Immature natural killer cell (primary cell): Measurements from ENCODE around the gene DNAJC5. TPM values are rescaled to one million over a fixed set of nuclear protein-coding genes. Genes with fewer than 3 reads are reported as not detected.
A peak's percentile ranks its signal among the peaks of the same experiment; 100 is the strongest.

Source experiments
- DNase-seq, 3 donors: peaks; one replicate each; pipeline ENCODE4 v3.0.0; 2022; ENCODE audit warnings: mixed read lengths in 1 of 3
- H3K27ac Mint-ChIP-seq, 6 donors: one replicate each; pipeline ENCODE4 v1.8.0; 2020; ENCODE audit warnings: mixed read lengths in 6 of 6, mild to moderate bottlenecking in 5 of 6, inconsistent platforms in 4 of 6, moderate library complexity in 3 of 6
- H3K27me3 Mint-ChIP-seq, 3 donors: one replicate each; pipeline ENCODE4 v1.8.0; 2020 to 2021; ENCODE audit warnings: low read depth in 3 of 3, mild to moderate bottlenecking in 3 of 3, mixed read lengths in 3 of 3, moderate library complexity in 3 of 3, inconsistent platforms in 1 of 3
- H3K36me3 Mint-ChIP-seq, 3 donors: one replicate each; pipeline ENCODE4 v1.8.0; 2020; ENCODE audit warnings: mixed read lengths in 3 of 3, inconsistent platforms in 2 of 3, mild to moderate bottlenecking in 2 of 3
- H3K4me1 Mint-ChIP-seq, 2 donors: one replicate each; pipeline ENCODE4 v1.8.0; 2020; ENCODE audit warnings: inconsistent platforms in 2 of 2, mild to moderate bottlenecking in 2 of 2, mixed read lengths in 2 of 2, moderate library complexity in 1 of 2
- H3K4me3 Mint-ChIP-seq, 5 donors: one replicate each; pipeline ENCODE4 v1.8.0; 2020; ENCODE audit warnings: mild to moderate bottlenecking in 5 of 5, mixed read lengths in 5 of 5, inconsistent platforms in 3 of 5, moderate library complexity in 3 of 5
- H3K9me3 Mint-ChIP-seq, 6 donors: one replicate each; pipeline ENCODE4 v1.8.0; 2020; ENCODE audit warnings: mild to moderate bottlenecking in 6 of 6, mixed read lengths in 6 of 6, inconsistent platforms in 4 of 6, moderate library complexity in 3 of 6
- polyA plus RNA-seq, 3 donors: library from polyadenylated mRNA; unstranded; fragments of 300-500 nt; fragmentation: Illumina TruSeq; gene quantifications; one replicate each; pipeline ENCODE4 v1.2.3, GENCODE V29; 2021

The DNAJC5 gene
- polyA plus RNA-seq, 3 donors from 2014 or later = 1.4 to 8.2 (median 2.9) TPM

GRCh38 chr20:63895202-63895951 lies 451 bp downstream of the DNAJC5 start:
- peak overlapping the region; percentile 93 to 99 (median 98) for H3K27ac Mint-ChIP-seq
- DNase-seq = no peak
- peaks cover 43 to 47% of the 10 kb centered on the region in 2 donors for H3K4me1 Mint-ChIP-seq
- H3K36me3 Mint-ChIP-seq = no peaks in the 10 kb centered on the region
- no peaks in the 10 kb centered on the region for H3K9me3 Mint-ChIP-seq
- H3K4me3 Mint-ChIP-seq = peak overlapping the region; percentile 90 to 95 (median 94)
- H3K27me3 Mint-ChIP-seq = peaks cover 3 to 9% (median 8%) of the 10 kb centered on the region in 3 donors

GRCh38 chr20:63895952-63896263 lies 982 bp downstream of the DNAJC5 start:
- H3K4me1 Mint-ChIP-seq = peaks cover 46 to 53% of the 10 kb centered on the region in 2 donors
- no peaks in the 10 kb centered on the region for H3K9me3 Mint-ChIP-seq
- no peaks in the 10 kb centered on the region for H3K36me3 Mint-ChIP-seq
- peak overlapping the region; percentile 90 to 95 (median 94) for H3K4me3 Mint-ChIP-seq
- DNase-seq = peak; percentile 35 to 50 (median 38)
- H3K27me3 Mint-ChIP-seq = peaks cover 3 to 9% (median 8%) of the 10 kb centered on the region in 3 donors
- peak overlapping the region; percentile 93 to 99 (median 98) for H3K27ac Mint-ChIP-seq

GRCh38 chr20:63896264-63897105 lies 1.6 kb downstream of the DNAJC5 start:
- DNase-seq = peak; percentile 16 to 43 (median 29)

GRCh38 chr20:63897978-63898561 lies 3.1 kb downstream of the DNAJC5 start:
- no peaks in the 10 kb centered on the region for H3K9me3 Mint-ChIP-seq
- peaks cover 0 to 3% (median 0%) of the 10 kb centered on the region in 3 donors for H3K36me3 Mint-ChIP-seq
- H3K27me3 Mint-ChIP-seq = peaks cover 9 to 13% (median 10%) of the 10 kb centered on the region in 3 donors
- H3K4me1 Mint-ChIP-seq = peaks cover 61 to 69% of the 10 kb centered on the region in 2 donors
- peak overlapping the region in 4 of 5 donors; percentile 29 to 63 (median 44) for H3K4me3 Mint-ChIP-seq
- peak overlapping the region; percentile 55 to 98 (median 74) for H3K27ac Mint-ChIP-seq
- DNase-seq = no peak

More at GRCh38 chr20:63896264-63897105, 1.6 kb downstream of the DNAJC5 start:
- Mint-ChIP-seq H3K36me3 (no peaks in the 10 kb centered on the region), H3K4me3 (peak overlapping the region; percentile 90 to 95 (median 94)), H3K27me3 (peaks cover 3 to 9% (median 8%) of the 10 kb centered on the region in 3 donors), H3K4me1 (peaks cover 52 to 58% of the 10 kb centered on the region in 2 donors), H3K9me3 (no peaks in the 10 kb centered on the region), H3K27ac (peak overlapping the region; percentile 93 to 99 (median 98))

GRCh38 chr20:63898882-63899558 lies 4.1 kb downstream of the DNAJC5 start:
- Mint-ChIP-seq H3K27me3 (peaks cover 9 to 13% (median 10%) of the 10 kb centered on the region in 3 donors), H3K4me1 (peaks cover 69 to 74% of the 10 kb centered on the region in 2 donors), H3K27ac (peak overlapping the region in 5 of 6 donors; percentile 3 to 70 (median 51)), H3K9me3 (no peaks in the 10 kb centered on the region), H3K36me3 (peaks cover 0 to 3% (median 0%) of the 10 kb centered on the region in 3 donors), H3K4me3 (no peak overlapping the region)
- no peak for DNase-seq

- H3K4me3 Mint-ChIP-seq = no peak overlapping the region
- peaks cover 9 to 13% (median 13%) of the 10 kb centered on the region in 3 donors for H3K27me3 Mint-ChIP-seq
- peaks cover 0 to 3% (median 0%) of the 10 kb centered on the region in 3 donors for H3K36me3 Mint-ChIP-seq
These were observed 5.5 kb downstream of the DNAJC5 start for GRCh38 chr20:63900413-63900812.

GRCh38 chr20:63903796-63904561 lies 9.1 kb downstream of the DNAJC5 start:
- no peak for DNase-seq
- peaks cover 53 to 63% of the 10 kb centered on the region in 2 donors for H3K4me1 Mint-ChIP-seq
- peak overlapping the region; percentile 48 to 91 (median 87) for H3K27ac Mint-ChIP-seq
- no peaks in the 10 kb centered on the region for H3K9me3 Mint-ChIP-seq
- H3K36me3 Mint-ChIP-seq = peaks cover 0 to 3% (median 0%) of the 10 kb centered on the region in 3 donors
- H3K27me3 Mint-ChIP-seq = peaks cover 5 to 7% (median 6%) of the 10 kb centered on the region in 3 donors
- H3K4me3 Mint-ChIP-seq = peak overlapping the region; percentile 22 to 59 (median 53)

More at GRCh38 chr20:63900413-63900812, 5.5 kb downstream of the DNAJC5 start:
- H3K27ac Mint-ChIP-seq = peak overlapping the region in 3 of 6 donors; percentile 24 to 70 (median 59)
- no peaks in the 10 kb centered on the region for H3K9me3 Mint-ChIP-seq
- no peak for DNase-seq
- peaks cover 75 to 81% of the 10 kb centered on the region in 2 donors for H3K4me1 Mint-ChIP-seq

- H3K27ac Mint-ChIP-seq = peak overlapping the region in 5 of 6 donors; percentile 34 to 79 (median 67)
- H3K36me3 Mint-ChIP-seq = no peaks in the 10 kb centered on the region
- no peak for DNase-seq
- H3K27me3 Mint-ChIP-seq = peaks cover 0 to 3% (median 2%) of the 10 kb centered on the region in 3 donors
- no peak overlapping the region for H3K4me3 Mint-ChIP-seq
- H3K4me1 Mint-ChIP-seq = peaks cover 57 to 59% of the 10 kb centered on the region in 2 donors
- H3K9me3 Mint-ChIP-seq = no peaks in the 10 kb centered on the region
These were observed 13.2 kb downstream of the DNAJC5 start for GRCh38 chr20:63908008-63908682.

GRCh38 chr20:63911176-63911575 lies 16.2 kb downstream of the DNAJC5 start:
- Mint-ChIP-seq H3K27me3 (peaks cover 0 to 3% (median 3%) of the 10 kb centered on the region in 3 donors), H3K36me3 (peaks cover 1 to 7% (median 7%) of the 10 kb centered on the region in 3 donors), H3K4me1 (peaks cover 41 to 45% of the 10 kb centered on the region in 2 donors), H3K9me3 (peaks cover 0 to 2% (median under 1%) of the 10 kb centered on the region in 6 donors), H3K27ac (peak overlapping the region; percentile 45 to 78 (median 67)), H3K4me3 (peak overlapping the region in 2 of 5 donors; percentile 14 to 16)
- no peak for DNase-seq

GRCh38 chr20:63913768-63914167 lies 18.8 kb downstream of the DNAJC5 start:
- H3K27me3 Mint-ChIP-seq = peaks cover 0 to 5% (median 3%) of the 10 kb centered on the region in 3 donors
- H3K4me1 Mint-ChIP-seq = peaks cover 37 to 43% of the 10 kb centered on the region in 2 donors
- H3K4me3 Mint-ChIP-seq = no peak overlapping the region
- DNase-seq = no peak
- peaks cover 0 to 5% (median 1%) of the 10 kb centered on the region in 6 donors for H3K9me3 Mint-ChIP-seq
- peaks cover 8 to 15% (median 10%) of the 10 kb centered on the region in 3 donors for H3K36me3 Mint-ChIP-seq
- H3K27ac Mint-ChIP-seq = no peak overlapping the region

GRCh38 chr20:63915471-63915870 lies 20.5 kb downstream of the DNAJC5 start:
- peaks cover 28 to 34% of the 10 kb centered on the region in 2 donors for H3K4me1 Mint-ChIP-seq
- peaks cover 0 to 5% (median 3%) of the 10 kb centered on the region in 3 donors for H3K27me3 Mint-ChIP-seq
- peaks cover 0 to 5% (median 1%) of the 10 kb centered on the region in 6 donors for H3K9me3 Mint-ChIP-seq
- H3K27ac Mint-ChIP-seq = no peak overlapping the region
- H3K4me3 Mint-ChIP-seq = no peak overlapping the region
- H3K36me3 Mint-ChIP-seq = peaks cover 8 to 15% (median 10%) of the 10 kb centered on the region in 3 donors
- DNase-seq = no peak
